HepG2 (cell line): ENCODE data around the gene PIGL. TPM values are rescaled to one million over a fixed set of nuclear protein-coding genes. Genes with fewer than 3 reads are reported as not detected.

Source experiments
- FOXA1 ChIP-seq, 2 experiments: fragments of 450-650 bp in 1 of 2; sonication (generic) in 1 of 2; formaldehyde crosslinking in 1 of 2; IDR thresholded peaks; 2 replicates each; pipeline versions ENCODE4 v1.4.0 to v1.6.1; 2016 to 2020; ENCODE audit warnings: missing genetic modification reagents in 1 of 2
- FOXJ3 ChIP-seq: sonication (generic); formaldehyde crosslinking; IDR thresholded peaks from 2 replicates; pipeline ENCODE4 v1.4.0; 2020; ENCODE audit warnings: missing genetic modification reagents, mild to moderate bottlenecking, borderline replicate concordance
- GTF2F1 ChIP-seq: fragments of 150-350 bp; IDR thresholded peaks from 2 replicates; pipeline ENCODE4 v1.6.1; 2014; ENCODE audit warnings: low read length
- HNF4A ChIP-seq: sonication (generic); formaldehyde crosslinking; IDR thresholded peaks from 2 replicates; pipeline ENCODE4 v1.4.0; 2020; ENCODE audit warnings: missing genetic modification reagents
- MAF1 ChIP-seq: sonication (generic); formaldehyde crosslinking; IDR thresholded peaks from 2 replicates; pipeline ENCODE4 v1.5.0; 2020; ENCODE audit warnings: missing genetic modification reagents, borderline replicate concordance
- MAX ChIP-seq: IDR thresholded peaks from 2 replicates; pipeline ENCODE4 v1.6.1; 2012; ENCODE audit warnings: inconsistent platforms
- SIX4 ChIP-seq: sonication (generic); formaldehyde crosslinking; IDR thresholded peaks from 2 replicates; pipeline ENCODE4 v1.4.0; 2020; ENCODE audit warnings: missing genetic modification reagents
- ZNF17 ChIP-seq: sonication (generic); formaldehyde crosslinking; IDR thresholded peaks from 2 replicates; pipeline ENCODE4 v1.5.0; 2020; ENCODE audit warnings: mild to moderate bottlenecking, missing genetic modification reagents
- ZNF331 ChIP-seq: sonication (generic); formaldehyde crosslinking; IDR thresholded peaks from 2 replicates; pipeline ENCODE4 v1.4.0; 2020; ENCODE audit warnings: missing genetic modification reagents
- ZNF609 ChIP-seq: sonication (generic); formaldehyde crosslinking; IDR thresholded peaks from 2 replicates; pipeline ENCODE4 v1.4.0; 2020; ENCODE audit warnings: mild to moderate bottlenecking, missing genetic modification reagents, borderline replicate concordance
- ZNF652 ChIP-seq: IDR thresholded peaks from 2 replicates; pipeline ENCODE4 v1.6.1; 2016; ENCODE audit warnings: low read depth, borderline replicate concordance
- ZNF746 ChIP-seq: sonication (generic); formaldehyde crosslinking; IDR thresholded peaks from 2 replicates; pipeline ENCODE4 v1.8.0; 2022; ENCODE audit warnings: mild to moderate bottlenecking, missing genetic modification reagents
- polyA plus RNA-seq, 8 experiments: library from polyadenylated mRNA; depleted of rRNA in 3 of 8; stranded (reverse) in 7 of 8; unstranded in 1 of 8; fragments of >200 nt; fragmentation: Illumina TruSeq in 4 of 8; extraction: Trizol in 4 of 8; gene quantifications; 2 replicates each; pipeline versions ENCODE4 v1.2.1 to v1.2.3, GENCODE V29; 2011 to 2016; ENCODE audit warnings: low read depth in 4 of 8, missing spikeins in 1 of 8, mixed read lengths in 1 of 8; ENCODE audit not compliant: insufficient read depth in 1 of 8
- total RNA-seq, 5 experiments: library from RNA; depleted of rRNA; stranded (reverse); fragments of >200 nt; fragmentation: Illumina TruSeq; extraction: Trizol; gene quantifications; 2 replicates each; pipeline ENCODE4 v1.2.3, GENCODE V29; 2016; ENCODE audit warnings: low read depth in 1 of 5
- TF ChIP-seq, protein P1 (sequence below): sonication (generic); formaldehyde crosslinking; IDR thresholded peaks from 2 replicates; pipeline ENCODE4 v1.4.0; 2020; ENCODE audit warnings: missing genetic modification reagents
- TF ChIP-seq, protein P2 (sequence below): sonication (generic); formaldehyde crosslinking; IDR thresholded peaks from 2 replicates; pipeline ENCODE4 v1.4.0; 2020; ENCODE audit warnings: missing genetic modification reagents, mild to moderate bottlenecking, borderline replicate concordance
- TF ChIP-seq, protein P3 (sequence below): IDR thresholded peaks from 2 replicates; pipeline ENCODE4 v1.6.1; 2016; ENCODE audit warnings: mild to moderate bottlenecking

Gene PIGL
- total and polyA plus RNA-seq, 2 of the 13 experiments (the other 11 are each of a cell fraction or from before 2014, with no cell fraction given): 28.5 to 63.8 TPM

DNA sequence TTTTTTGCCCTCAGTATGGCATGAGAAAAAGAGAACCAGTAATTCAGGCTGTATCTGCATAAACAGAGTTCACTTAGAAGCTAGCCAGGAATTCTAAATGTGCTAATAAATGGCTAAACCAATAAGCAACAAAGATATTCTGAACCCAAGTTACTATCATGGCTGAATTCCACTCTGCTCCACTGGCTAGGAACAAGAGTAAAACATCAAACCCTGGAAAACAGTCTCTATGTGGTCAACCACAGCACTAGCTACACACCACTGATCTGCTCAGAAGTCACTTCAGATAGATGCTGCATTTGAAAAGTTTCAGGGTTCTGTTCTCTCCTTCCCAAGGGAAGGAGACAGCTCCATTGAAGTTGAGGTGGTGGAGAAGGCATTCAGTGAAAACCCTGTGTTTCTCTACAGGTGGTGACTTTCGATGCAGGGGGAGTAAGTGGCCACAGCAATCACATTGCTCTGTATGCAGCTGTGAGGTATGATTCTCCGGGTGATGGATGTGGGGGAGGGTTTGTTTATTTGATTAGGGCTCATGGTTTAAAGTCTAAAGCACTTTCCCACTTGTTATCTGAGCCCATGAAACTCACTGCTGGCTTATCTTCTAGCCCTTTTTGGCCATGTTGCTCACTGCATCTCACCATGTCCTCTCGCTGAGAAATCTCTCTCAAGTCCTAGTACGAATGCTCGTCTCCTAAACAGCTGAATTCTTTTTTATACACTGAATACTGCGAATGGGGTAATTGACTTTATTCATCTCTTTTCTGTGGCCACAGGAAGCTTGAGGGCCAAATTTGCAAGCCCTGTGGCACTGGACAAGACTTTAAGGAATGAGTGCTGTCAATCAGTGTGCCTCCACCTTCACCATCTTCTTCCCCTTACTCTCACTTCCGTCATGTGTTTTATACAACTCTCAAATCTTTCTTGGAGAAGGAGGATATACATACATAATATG is 96.4 kb downstream of the PIGL start (continued):
- TF ChIP-seq ZNF652: peak; percentile 38; the same call in 1 of the 2 replicates
- TF ChIP-seq, protein P1, sequence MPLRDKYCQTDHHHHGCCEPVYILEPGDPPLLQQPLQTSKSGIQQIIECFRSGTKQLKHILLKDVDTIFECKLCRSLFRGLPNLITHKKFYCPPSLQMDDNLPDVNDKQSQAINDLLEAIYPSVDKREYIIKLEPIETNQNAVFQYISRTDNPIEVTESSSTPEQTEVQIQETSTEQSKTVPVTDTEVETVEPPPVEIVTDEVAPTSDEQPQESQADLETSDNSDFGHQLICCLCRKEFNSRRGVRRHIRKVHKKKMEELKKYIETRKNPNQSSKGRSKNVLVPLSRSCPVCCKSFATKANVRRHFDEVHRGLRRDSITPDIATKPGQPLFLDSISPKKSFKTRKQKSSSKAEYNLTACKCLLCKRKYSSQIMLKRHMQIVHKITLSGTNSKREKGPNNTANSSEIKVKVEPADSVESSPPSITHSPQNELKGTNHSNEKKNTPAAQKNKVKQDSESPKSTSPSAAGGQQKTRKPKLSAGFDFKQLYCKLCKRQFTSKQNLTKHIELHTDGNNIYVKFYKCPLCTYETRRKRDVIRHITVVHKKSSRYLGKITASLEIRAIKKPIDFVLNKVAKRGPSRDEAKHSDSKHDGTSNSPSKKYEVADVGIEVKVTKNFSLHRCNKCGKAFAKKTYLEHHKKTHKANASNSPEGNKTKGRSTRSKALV (CRISPR knock-in tag): peak; percentile 70; the same call in 1 of the 2 replicates
- TF ChIP-seq FOXA1 (IDR thresholded peaks at IDR 0.05): no peak
- TF ChIP-seq FOXA1 (CRISPR knock-in tag; IDR thresholded peaks at IDR 0.05): peak; percentile 59; the same call in 1 of the 2 replicates
- peak; percentile 81 for TF ChIP-seq ZNF609 (CRISPR knock-in tag)
- TF ChIP-seq SIX4 (CRISPR knock-in tag): peak; percentile 90
- TF ChIP-seq ZNF746: no peak
- TF ChIP-seq FOXJ3 (CRISPR knock-in tag): peak; percentile 85; the same call in 1 of the 2 replicates
- no peak for TF ChIP-seq ZNF17 (CRISPR knock-in tag)
- TF ChIP-seq MAX: peak; percentile 33; the same call in 1 of the 2 replicates
- no peak for TF ChIP-seq MAF1
- TF ChIP-seq, protein P2, sequence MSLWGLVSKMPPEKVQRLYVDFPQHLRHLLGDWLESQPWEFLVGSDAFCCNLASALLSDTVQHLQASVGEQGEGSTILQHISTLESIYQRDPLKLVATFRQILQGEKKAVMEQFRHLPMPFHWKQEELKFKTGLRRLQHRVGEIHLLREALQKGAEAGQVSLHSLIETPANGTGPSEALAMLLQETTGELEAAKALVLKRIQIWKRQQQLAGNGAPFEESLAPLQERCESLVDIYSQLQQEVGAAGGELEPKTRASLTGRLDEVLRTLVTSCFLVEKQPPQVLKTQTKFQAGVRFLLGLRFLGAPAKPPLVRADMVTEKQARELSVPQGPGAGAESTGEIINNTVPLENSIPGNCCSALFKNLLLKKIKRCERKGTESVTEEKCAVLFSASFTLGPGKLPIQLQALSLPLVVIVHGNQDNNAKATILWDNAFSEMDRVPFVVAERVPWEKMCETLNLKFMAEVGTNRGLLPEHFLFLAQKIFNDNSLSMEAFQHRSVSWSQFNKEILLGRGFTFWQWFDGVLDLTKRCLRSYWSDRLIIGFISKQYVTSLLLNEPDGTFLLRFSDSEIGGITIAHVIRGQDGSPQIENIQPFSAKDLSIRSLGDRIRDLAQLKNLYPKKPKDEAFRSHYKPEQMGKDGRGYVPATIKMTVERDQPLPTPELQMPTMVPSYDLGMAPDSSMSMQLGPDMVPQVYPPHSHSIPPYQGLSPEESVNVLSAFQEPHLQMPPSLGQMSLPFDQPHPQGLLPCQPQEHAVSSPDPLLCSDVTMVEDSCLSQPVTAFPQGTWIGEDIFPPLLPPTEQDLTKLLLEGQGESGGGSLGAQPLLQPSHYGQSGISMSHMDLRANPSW (CRISPR knock-in tag): no peak
- TF ChIP-seq, protein P3, sequence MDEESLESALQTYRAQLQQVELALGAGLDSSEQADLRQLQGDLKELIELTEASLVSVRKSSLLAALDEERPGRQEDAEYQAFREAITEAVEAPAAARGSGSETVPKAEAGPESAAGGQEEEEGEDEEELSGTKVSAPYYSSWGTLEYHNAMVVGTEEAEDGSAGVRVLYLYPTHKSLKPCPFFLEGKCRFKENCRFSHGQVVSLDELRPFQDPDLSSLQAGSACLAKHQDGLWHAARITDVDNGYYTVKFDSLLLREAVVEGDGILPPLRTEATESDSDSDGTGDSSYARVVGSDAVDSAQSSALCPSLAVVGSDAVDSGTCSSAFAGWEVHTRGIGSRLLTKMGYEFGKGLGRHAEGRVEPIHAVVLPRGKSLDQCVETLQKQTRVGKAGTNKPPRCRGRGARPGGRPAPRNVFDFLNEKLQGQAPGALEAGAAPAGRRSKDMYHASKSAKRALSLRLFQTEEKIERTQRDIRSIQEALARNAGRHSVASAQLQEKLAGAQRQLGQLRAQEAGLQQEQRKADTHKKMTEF (CRISPR knock-in tag): peak; percentile 55; the same call in 1 of the 2 replicates
- peak; percentile 53; the same call in 1 of the 2 replicates for TF ChIP-seq ZNF331 (CRISPR knock-in tag)
- peak; percentile 94 for TF ChIP-seq HNF4A
- TF ChIP-seq GTF2F1: 0 out of 2 replicates have a peak, but pooled peaks have one; percentile 14
